Measurements from ENCODE around the gene CTNND2.
"Not testable (repeated sequence)": the region's sequence is repeated elsewhere in the genome, so short reads cannot be mapped to it uniquely, and the experiment has no call there.

The CTNND2 gene

DNA sequence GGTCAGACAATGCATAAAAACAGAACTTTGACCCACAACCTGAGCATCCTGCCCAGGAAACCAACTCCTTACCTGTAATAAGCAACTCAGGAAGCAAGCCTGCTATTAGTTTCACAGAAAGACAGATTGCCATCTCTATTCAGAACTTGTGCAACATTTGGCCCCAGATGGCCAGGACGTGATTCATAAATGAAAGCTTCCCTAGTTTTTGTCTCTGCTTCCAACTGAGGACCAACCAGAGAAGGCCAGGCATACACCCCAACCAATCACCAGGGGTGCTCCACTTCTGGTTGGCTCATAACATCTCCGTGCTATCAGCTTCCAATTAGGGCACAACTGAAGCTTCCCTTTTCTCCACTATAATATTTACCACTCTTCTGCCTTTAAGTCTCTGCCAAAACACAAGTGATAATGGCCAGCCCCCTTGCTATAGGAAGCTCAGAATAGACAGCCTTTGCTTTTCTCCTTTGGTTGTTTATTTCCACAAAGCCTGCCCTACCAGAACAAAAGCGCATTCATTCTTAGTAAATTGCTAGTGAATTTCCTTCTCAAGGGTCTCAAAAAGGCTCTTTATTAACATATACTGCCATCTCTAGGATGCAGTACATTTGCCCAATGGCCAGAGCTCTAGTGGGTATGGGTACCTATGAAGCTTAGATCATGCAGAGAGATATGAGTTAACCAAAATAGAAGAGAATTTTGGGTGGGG, 853.5 kb downstream of the CTNND2 start:
- DNase-seq (ENCODE audit: low read depth in 3 of 3, low spot score in 1 of 3), result no peak

DNA sequence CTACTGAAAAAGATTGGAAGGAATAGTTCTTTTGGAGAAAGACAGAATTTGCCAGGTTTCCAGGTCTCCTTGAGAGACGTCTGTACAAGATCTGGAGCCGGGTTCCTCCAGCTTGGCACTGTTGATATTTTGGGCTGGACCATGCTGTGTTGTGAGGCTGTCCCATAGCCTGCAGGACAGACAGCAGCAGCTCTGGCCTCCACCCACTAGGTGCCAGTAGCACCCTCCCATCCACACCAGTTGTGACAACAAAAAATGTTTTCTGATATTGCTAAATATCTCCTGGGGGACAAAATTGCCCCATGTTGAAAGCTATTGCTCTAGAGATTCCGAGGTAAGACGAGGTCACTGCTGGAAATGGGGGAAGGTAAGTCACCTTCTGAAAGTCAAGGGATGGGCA, 855.5 kb downstream of the CTNND2 start:
- no peak for DNase-seq (ENCODE audit: low read depth in 3 of 3, low spot score in 1 of 3)

DNA sequence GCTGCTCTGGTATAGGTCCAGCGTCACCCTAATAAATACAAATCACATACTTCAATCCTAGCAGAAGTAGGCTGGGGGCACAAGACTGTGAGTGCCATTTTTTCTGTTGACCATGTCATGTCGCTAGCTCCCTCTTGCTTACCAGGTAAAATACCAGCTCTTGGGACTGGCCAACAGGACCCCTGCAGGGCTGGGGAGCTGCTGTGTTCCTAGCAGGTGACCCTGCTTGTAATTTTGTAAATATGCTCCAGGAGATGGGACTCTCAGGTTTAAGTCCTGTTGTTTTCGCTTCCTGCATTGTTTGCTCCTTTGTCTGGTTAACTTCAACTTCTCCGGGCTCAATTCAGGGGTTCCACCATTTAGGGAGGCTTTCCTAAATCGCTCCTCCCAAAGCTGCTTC, 856.6 kb downstream of the CTNND2 start:
- DNase-seq (ENCODE audit: low read depth in 3 of 3, low spot score in 1 of 3), result no peak

DNA sequence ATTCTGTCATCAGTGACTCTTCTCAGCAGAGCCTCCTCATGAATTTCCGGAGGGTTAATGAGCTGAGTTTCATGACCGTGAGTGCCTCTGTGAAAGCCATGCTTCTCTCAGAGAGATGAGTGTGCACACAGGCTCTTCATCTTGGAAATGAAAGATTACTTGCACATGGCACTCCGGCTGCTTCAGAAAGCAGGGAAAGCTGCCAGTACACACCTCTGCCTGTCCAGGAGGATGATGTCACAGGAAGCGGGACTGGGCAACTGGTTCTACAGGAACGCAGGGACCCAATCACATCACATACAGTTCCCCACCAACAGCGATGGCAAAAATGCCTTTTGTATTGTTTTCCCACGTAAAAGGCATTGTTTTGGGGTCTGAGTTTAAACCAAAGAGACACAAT, 857.2 kb downstream of the CTNND2 start:
- DNase-seq (ENCODE audit: low read depth in 3 of 3, low spot score in 1 of 3), result no peak

DNA sequence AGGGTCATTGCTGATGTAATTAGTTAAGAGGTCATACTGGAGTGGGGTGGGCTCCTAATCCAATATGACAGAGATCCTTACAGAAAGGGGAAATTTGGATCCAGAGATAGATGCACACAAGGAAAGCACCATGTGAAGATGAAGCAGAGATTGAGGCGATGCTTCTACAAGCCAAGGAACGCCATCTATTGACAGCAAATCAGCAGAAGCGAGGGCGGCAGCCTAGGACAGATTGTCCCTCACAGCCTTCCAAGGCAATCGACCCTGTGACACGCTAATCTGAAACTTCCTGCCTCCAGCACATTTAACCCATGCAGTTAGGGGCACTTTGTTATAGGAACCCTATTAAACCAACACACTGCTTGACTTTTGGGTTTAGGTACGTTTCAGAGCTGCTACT, 858.1 kb downstream of the CTNND2 start:
- no peak for DNase-seq (ENCODE audit: low read depth in 3 of 3, low spot score in 1 of 3)

DNA sequence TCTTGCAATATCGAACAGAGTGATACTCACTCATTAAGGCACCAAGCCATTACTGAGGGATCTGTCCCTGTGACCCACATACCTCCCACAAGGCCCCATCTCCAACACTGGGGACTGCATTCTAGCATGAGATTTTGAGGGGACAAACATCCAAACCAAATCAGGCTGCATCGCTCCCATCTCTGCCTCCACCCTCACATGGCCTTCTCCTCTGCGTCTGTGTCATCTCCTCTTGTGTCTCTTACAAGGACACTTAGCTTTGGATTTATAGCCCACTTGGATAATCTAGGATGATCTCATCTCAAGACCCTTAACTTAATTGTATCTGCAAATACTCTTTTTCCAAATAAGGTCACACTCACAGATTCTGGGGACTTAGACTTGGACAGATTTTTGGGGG, 858.8 kb downstream of the CTNND2 start:
- no peak for DNase-seq (ENCODE audit: low read depth in 3 of 3, low spot score in 1 of 3)

DNA sequence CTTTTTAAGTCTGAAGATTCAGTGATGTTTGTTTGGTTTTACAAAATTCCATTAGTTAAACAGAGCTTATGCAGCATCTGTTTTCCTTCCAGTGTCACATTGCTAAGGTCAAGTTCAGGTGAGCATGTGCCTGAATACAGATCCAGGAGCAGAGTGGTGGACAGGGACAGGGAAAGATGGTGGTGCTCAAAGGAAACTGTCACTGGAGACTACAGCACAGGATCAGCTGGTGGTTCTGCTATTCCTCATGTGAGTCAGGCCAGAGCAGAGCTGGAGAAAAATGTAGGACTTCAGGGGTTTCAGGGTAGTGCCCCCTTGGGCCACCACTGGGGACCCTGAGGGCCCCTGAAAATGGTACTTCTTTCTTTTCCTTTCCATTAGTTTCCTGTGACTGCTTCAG, 859.7 kb downstream of the CTNND2 start:
- no peak for DNase-seq (ENCODE audit: low read depth in 3 of 3, low spot score in 1 of 3)

DNA sequence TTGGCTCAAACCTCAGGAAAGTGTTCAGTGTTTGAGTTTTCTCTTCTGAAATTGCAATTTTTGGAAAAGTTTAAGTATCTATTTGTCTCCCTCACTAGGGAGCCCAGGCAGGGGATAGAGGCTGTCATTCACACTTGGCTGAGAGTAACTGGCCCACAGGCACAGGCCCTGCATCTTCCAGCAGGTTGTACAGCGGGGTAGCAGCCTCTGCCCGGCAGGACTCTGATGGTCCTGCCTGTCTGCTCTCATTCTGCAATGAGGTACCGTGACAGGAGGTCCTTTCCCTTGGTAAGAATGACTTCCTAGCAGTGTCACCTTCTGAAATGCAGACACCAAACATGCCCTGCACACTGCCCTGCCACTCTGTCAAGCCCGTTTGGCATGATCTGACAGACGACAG, 860.4 kb downstream of the CTNND2 start:
- no peak for DNase-seq (ENCODE audit: low read depth in 3 of 3, low spot score in 1 of 3)

DNA sequence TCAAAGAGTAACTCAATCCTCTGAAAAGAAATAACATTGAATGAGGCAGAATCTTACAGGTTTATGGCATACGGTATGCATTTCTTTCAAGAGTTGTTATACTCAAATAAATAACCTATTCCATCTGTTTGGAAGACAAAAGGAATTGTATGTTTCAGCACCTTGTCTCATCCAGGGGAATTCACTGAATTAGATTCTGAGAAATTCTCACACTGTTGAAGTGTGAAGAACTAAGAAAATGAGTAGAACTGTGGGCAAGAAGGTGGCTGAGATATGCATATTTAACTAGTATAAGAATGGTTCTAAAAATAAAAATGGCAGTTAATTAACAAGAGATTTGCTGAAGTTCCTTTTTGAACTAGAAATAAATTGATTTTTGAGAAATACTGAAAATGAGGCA, 863.9 kb downstream of the CTNND2 start:
- no peak for DNase-seq (ENCODE audit: low read depth in 3 of 3, low spot score in 1 of 3)

DNA sequence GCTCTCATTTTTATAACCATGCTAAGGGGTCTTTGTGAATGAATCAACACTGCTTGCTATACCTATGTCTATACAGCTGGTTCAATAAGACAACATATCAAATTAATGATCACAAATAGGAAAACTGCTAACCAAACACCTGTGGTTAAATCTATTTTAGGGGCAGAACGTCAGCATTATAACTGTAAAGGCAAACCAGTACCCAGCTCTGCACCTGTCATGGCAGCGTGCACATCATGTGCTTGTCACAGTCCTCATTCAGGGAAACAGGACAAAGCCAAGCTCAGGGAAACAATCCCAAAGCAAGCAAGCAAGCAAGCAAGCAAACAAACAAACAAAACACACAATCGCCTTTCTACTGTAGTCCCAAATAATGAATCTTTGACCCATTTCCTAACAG, 865.5 kb downstream of the CTNND2 start:
- no peak for DNase-seq (ENCODE audit: low read depth in 3 of 3, low spot score in 1 of 3)

DNA sequence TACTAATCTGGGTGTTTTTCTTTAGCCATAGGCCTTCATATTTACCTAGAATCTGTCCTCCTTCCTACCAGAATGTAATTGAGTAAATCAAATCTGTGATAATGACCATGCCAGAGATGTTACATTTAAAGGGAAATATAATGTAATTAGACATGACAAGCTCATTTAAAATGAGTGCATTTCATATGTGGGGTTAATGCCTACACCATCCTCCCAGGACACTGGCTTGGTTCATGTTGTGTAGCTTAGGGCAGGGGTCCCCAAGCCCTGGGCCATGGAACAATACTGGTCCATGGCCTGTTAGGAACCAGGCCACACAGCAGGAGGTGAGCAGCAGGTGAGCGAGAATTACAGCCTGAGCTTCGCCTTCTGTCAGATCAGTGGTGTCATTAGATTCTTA, 866.3 kb downstream of the CTNND2 start:
- DNase-seq (ENCODE audit: low read depth in 3 of 3, low spot score in 1 of 3), result no peak

DNA sequence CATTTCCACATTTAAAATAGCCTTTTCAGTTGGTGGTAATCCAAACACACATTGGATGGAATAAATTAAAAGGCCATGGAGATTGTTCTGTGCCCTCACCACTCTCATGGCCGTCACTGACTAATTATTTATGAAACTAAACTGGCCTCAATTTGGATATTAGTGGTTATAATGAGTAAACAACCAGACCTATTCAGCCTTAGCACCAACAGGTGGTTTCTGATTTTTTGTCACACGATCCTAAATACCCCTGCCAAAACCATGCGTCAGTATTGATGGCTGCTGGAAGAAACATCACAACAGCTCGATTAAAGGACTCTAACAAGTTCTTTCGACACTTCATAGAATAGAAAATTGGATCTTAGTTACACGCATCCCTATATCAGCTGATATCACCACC, 867.2 kb downstream of the CTNND2 start:
- no peak for DNase-seq (ENCODE audit: low read depth in 3 of 3, low spot score in 1 of 3)

DNA sequence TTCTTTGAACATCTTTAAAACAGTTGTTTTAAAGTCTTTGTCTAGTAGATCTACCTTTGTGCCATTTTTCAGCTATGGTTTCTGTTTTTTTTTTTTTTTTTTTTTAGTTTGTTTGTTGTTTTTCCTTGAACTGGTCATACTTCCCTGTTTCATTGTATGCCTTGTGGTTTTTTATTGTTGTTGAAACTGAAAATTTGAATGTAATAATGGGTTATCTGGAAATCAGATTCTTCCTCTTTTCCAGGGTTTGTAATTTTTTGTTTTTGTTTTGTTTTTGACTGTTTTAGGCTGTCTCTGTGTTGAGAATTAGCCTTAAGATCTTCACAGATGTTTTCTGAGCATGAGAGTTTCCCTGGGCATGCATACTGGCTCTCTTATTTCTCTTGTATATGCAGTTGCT, 873.6 kb downstream of the CTNND2 start:
- DNase-seq (ENCODE audit: low read depth in 3 of 3, low spot score in 1 of 3), result no peak

DNA sequence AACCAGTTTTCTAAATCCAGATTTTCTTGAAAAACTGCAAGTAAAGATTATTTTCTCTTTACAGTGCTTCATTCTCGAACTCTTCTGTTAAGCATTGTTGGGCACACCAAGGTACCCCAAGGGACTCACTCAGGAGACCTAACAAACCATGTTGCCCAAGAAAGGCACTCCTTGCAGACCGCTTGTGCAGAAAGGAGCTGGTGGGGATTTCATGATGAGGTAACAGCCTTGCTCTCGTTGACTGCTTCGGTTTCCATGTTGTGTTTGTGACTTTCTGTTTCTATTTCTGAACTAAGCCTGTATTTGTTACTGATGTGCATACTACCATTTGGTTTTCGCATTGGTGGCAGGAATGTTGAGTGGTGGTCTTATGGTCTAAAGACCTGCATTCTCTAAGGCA, 876.6 kb downstream of the CTNND2 start:
- DNase-seq (ENCODE audit: low read depth in 3 of 3, low spot score in 1 of 3), result no peak

DNA sequence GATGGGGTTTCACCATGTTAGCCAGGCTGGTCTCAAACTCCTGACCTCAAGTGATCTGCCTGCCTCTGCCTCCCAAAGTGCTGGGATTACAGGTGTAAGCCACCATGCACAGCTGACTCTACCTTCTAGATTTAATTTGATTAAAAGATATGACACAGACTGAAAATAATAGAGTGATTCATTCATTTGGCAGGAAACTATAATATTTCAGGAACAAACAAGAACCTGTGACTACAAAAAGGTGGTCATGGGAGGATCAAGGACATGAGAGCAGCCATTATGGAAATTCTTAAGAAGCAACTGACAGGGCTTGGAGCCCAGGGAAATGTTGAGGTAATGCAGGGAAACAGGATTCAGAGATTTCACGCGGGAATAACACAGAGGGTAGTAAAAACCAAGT, 877.7 kb downstream of the CTNND2 start:
- DNase-seq (ENCODE audit: low read depth in 3 of 3, low spot score in 1 of 3), result no peak

DNA sequence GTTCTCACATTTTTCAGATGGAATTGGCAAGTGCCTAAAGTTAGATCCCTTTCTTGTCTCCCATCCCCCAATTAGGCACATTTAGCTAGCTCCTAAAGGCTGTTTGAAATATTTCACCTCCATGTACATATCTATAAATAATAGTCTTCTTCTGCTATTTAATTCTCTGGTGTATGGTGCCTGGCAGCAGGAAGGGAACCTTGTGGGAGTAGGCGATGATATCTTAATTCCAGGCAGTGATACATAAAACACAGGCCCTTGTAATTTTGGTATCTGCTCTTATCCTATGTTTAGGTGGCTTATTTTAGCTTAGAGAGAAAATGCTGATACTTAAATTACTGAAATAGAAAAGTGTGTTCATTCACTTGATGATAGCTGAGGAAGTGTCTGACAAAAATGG, 880.3 kb downstream of the CTNND2 start:
- DNase-seq (ENCODE audit: low read depth in 3 of 3, low spot score in 1 of 3), result no peak

DNA sequence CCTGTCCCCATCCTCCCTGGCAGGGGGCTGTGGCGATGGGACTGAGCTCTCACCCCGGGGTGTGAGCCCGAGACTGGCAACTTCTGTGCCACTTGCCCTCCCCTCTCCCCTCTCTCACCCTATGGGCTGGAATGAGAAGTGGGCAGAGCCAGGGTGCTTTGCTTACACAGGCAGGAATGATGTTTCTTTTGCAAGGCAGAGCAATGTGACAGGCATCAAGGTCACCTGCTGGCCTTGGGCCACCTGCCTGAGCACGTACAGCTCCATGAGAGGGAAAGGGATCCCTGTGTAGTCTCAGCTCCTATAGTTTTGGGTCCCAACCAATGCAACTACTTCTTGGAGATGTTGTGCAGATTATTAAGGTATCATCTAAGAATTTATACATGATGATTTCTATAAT, 890.5 kb downstream of the CTNND2 start:
- DNase-seq (ENCODE audit: low read depth in 3 of 3, low spot score in 1 of 3), result no peak

DNA sequence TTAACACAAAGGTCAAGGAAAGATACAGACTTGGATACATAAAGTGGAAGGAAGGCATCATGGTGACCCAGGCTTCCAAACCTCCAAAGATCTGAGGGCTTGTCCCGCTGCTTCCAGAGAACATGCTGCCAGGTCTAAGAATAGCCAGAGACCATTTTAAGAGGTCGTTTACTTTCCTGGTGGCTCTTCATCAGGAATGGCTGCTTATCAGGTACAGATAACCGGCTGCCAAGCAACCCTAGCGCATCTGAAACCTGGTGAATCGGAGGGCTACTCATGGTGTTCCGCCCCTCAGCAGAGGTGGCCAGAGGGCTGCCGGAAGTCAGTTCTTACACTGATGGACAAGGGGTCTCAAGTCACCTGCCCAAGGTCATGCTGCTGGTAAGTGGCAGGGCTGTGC, 892.0 kb downstream of the CTNND2 start:
- DNase-seq (ENCODE audit: low read depth in 3 of 3, low spot score in 1 of 3), result no peak

DNA sequence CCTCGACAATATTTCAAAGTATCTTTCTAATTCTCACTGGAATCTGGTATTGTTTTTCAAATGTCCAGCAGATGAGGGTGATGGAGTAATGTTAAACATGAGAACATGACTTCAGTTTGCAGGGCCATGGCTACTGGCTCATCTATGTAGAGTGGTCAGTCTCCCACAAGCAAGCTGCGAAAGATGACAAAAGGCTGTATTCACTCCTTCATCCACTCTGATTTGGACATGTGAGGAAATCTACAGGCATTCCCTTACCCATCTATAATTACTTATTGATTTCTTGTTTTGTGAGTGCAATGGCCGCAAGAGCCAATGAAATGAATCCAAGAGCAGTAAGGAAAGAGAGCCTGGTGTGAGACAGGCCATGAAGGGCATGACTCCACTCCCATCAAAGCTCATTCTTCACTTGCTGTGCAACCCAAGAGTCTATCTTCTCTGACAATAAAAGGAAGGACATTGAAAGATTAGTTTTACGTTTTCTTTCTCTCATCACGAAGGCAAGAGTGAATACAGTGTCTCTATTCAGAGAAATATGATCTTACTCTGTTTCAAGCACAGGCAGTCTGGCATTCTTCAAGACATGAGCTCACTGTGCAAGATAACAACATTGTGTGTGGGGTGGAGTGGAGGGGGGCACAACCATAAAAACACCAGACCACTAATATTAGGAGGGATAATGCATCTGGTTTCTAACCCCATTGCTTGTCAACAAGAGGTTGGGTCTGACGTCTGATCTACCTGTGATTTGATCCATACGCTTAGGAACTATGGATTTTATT, 893.6 kb downstream of the CTNND2 start:
- no peak for DNase-seq (ENCODE audit: low read depth in 3 of 3, low spot score in 1 of 3)

DNA sequence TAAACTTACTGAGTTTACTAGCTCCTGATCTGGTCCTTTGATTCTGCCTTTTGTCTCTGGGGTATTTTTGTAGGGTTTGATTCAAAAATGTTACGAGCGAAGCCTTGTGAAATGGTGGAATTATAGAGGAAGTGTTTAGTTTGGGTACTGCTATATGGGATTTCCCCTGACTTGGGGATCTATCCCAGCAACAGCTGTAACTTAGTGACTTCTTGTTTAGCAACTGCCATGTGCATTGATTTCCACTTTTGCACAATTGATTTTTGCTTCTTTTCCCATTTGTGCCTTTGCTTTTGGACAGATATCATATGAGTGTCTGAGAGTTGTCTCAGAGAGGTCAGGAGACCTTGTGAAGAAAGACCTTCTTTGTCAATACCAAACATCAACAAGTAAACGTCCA, 894.7 kb downstream of the CTNND2 start:
- DNase-seq (ENCODE audit: low read depth in 3 of 3, low spot score in 1 of 3), result no peak

DNA sequence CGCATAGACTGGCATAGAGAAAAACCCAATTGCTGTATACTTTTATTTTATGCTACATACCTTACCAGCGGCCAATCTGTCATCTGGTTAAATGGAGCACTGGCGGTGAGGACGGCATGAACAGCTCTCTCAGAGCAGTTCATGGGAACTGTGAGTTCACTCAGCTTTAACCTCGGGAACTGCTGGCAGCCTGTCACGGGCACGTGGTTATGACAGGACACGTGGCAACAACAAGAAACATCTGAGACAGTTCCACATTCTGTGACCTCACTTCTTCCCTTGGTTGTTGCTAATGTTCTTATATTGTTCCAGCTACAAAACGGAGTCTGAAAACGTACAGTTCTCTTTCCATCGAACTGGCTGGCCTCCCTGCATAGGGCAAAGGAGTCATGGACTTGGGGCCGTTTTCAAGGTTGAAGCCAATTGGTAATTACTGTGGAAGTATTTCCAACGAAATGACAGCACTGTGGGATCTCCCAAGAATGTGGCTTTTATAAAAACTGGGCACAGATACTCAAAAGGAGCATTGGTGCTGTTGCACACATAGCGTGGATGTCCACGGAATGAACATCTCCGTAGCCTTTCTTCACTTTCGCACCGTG, 896.9 kb downstream of the CTNND2 start:
- DNase-seq (ENCODE audit: low read depth in 3 of 3, low spot score in 1 of 3), result no peak

DNA sequence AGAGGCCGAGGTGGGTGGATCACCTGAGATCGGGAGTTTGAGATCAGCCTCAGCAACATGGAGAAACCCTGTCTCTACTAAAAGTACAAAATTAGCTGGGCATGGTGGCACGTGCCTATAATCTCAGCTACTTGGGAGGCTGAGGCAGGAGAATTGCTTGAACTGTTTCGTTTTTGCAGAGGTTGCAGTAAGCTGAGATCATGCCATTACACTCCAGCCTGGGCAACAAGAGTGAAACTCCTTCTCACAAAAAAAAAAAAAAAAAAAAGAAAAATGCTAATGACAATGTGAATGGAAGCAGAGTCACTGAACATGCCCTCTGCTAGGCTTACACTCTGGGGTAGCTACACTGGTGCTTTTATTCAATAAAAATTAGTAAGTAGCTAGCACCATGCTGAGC, 899.7 kb downstream of the CTNND2 start:
- DNase-seq (ENCODE audit: low read depth in 3 of 3, low spot score in 1 of 3), result not testable (repeated sequence)
